OCI-LY3 (cell line): ENCODE measurements around the gene NKTR.

Experiments used
- H2AFZ ChIP-seq: fragments of 200-600, 300-600 bp; shearing (Covaris generic); 2 replicates; pipeline ENCODE4 v1.6.0; 2014; ENCODE audit warnings: antibody characterized with exemption, low read depth, low read length
- H3K27ac ChIP-seq: fragments of 200-600, 300-600 bp; sonication (generic); 2 replicates; pipeline ENCODE4 v1.5.1; 2014; ENCODE audit warnings: mild to moderate bottlenecking, low read length, moderate library complexity, mixed read lengths
- H3K27me3 ChIP-seq: fragments of 200-600, 300-600 bp; sonication (generic); 2 replicates; pipeline ENCODE4 v1.6.1; 2014; ENCODE audit warnings: low read depth, low read length, mixed read lengths
- H3K36me3 ChIP-seq: fragments of 200-600, 300-600 bp; sonication (generic); replicated peaks from 2 replicates; pipeline ENCODE3; 2014; ENCODE audit warnings: low read depth, low read length, mixed read lengths
- H3K4me1 ChIP-seq: fragments of 300-600, 200-600 bp; sonication (generic); 2 replicates; pipeline ENCODE4 v1.6.1; 2014; ENCODE audit warnings: low read length, mixed read lengths
- H3K4me2 ChIP-seq: fragments of 200-600, 300-600 bp; sonication (generic); 2 replicates; pipeline ENCODE4 v1.6.1; 2014; ENCODE audit warnings: low read length, mixed read lengths
- H3K4me3 ChIP-seq: fragments of 300-600, 200-600 bp; sonication (generic); 2 replicates; pipeline ENCODE4 v1.5.1; 2014; ENCODE audit warnings: antibody characterized with exemption, mild to moderate bottlenecking, low read length, moderate library complexity
- H3K79me2 ChIP-seq: fragments of 300-600, 200-600 bp; shearing (Covaris generic); 2 replicates; pipeline ENCODE4 v1.6.1; 2014; ENCODE audit warnings: mild to moderate bottlenecking, low read length, mixed read lengths
- H3K9ac ChIP-seq: fragments of 300-600, 200-600 bp; shearing (Covaris generic); 2 replicates; pipeline ENCODE4 v1.6.0; 2014; ENCODE audit warnings: mild to moderate bottlenecking, low read length, moderate library complexity
- H3K9me3 ChIP-seq: fragments of 200-600, 300-600 bp; shearing (Covaris generic); 2 replicates; pipeline ENCODE4 v1.6.1; 2014; ENCODE audit warnings: low read length, mixed read lengths; ENCODE audit not compliant: insufficient read depth
- H4K20me1 ChIP-seq: fragments of 200-600, 300-600 bp; sonication (generic); 2 replicates; pipeline ENCODE4 v1.6.1; 2016; ENCODE audit warnings: low read length, mixed read lengths; ENCODE audit not compliant: insufficient read depth
- EZH2phosphoT487 ChIP-seq: fragments of 200-600 bp; shearing (Covaris generic); IDR thresholded peaks from 2 replicates; pipeline ENCODE4 v1.6.1; 2018; ENCODE audit warnings: antibody characterized with exemption, mixed run types, low read depth
- TF ChIP-seq, protein P1 (sequence below): fragments of 200-600, 300-600 bp; sonication (generic); IDR thresholded peaks from 2 replicates; pipeline ENCODE4 v1.5.1; 2014; ENCODE audit warnings: antibody characterized with exemption, low read length, low read depth

Gene NKTR

DNA sequence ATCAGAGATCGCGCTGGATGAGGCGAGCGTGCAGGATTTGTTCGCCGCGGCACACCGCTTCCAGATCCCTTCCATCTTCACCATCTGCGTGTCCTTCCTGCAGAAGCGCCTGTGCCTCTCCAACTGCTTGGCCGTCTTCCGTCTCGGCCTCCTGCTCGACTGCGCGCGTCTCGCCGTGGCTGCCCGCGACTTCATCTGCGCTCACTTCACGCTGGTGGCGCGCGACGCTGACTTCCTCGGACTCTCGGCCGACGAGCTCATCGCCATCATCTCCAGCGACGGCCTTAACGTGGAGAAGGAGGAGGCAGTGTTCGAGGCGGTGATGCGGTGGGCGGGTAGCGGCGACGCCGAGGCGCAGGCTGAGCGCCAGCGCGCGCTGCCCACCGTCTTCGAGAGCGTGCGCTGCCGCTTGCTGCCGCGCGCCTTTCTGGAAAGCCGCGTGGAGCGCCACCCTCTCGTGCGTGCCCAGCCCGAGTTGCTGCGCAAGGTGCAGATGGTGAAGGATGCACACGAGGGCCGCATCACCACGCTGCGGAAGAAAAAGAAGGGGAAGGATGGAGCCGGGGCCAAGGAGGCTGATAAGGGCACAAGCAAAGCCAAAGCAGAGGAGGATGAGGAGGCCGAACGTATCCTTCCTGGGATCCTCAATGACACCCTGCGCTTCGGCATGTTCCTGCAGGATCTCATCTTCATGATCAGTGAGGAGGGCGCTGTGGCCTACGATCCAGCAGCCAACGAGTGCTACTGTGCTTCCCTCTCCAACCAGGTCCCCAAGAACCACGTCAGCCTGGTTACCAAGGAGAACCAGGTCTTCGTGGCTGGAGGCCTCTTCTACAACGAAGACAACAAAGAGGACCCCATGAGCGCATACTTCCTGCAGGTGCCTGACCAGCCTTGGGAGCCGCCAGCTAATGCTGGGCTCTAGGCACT lies 85.7 kb downstream of the NKTR start:
- Histone ChIP-seq H3K27ac (no peak overlapping the region), H3K4me3 (no peak overlapping the region), H3K9ac (no peak overlapping the region), H3K36me3 (no peaks in the 10 kb centered on the region), H3K4me1 (no peaks in the 10 kb centered on the region), H3K9me3 (no peaks in the 10 kb centered on the region), H3K79me2 (no peaks in the 10 kb centered on the region), H2AFZ (no peak overlapping the region), H3K27me3 (peaks cover 18% of the 10 kb centered on the region), H4K20me1 (no peaks in the 10 kb centered on the region), H3K4me2 (no peak overlapping the region)
- TF ChIP-seq EZH2phosphoT487: no peak
- TF ChIP-seq, protein P1, sequence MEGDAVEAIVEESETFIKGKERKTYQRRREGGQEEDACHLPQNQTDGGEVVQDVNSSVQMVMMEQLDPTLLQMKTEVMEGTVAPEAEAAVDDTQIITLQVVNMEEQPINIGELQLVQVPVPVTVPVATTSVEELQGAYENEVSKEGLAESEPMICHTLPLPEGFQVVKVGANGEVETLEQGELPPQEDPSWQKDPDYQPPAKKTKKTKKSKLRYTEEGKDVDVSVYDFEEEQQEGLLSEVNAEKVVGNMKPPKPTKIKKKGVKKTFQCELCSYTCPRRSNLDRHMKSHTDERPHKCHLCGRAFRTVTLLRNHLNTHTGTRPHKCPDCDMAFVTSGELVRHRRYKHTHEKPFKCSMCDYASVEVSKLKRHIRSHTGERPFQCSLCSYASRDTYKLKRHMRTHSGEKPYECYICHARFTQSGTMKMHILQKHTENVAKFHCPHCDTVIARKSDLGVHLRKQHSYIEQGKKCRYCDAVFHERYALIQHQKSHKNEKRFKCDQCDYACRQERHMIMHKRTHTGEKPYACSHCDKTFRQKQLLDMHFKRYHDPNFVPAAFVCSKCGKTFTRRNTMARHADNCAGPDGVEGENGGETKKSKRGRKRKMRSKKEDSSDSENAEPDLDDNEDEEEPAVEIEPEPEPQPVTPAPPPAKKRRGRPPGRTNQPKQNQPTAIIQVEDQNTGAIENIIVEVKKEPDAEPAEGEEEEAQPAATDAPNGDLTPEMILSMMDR: no peak

DNA sequence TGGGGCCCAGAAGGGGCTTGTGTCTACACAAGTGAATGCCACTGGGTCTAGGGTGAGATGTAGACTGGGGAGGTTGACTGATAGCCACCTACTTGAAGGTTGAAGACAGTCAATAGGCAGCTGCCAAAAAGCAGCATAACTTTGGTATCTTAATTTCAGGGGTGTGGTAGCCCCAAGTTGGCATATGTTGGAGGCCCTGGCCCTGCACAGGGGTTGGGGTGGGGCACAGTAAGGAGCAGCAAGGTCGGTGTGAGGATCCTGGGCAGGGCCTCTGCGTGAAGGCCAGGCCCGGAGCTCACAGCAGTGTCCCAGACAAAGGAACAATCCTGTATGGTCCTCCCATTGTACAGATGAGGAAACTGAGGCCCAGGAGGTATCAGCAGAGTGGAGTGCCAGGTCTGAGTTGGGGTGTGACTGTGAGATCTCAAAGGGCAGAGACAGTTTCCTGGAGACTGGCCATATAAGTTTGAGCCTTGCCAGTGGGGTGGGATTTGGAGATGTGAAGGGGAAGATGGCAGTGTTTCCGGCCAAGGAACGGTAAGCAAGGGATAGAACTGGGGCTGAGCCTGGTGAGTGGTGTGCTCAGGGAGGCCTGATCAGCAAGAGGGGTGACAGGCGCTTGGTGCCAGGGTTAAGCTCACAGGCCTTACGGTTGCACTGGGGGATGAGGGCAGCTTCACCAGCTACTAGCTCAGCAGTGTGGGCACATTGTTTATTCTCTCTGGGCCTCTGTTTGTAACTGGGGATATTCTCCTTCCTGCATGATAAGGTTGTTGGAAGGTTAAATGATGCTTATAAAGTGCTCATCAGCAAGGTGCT lies 86.6 kb downstream of the NKTR start:
- H3K9ac ChIP-seq: no peak overlapping the region
- no peaks in the 10 kb centered on the region for H4K20me1 ChIP-seq
- H3K4me3 ChIP-seq: no peak overlapping the region
- no peaks in the 10 kb centered on the region for H3K9me3 ChIP-seq
- H3K36me3 ChIP-seq: no peaks in the 10 kb centered on the region
- TF ChIP-seq, protein P1: no peak
- TF ChIP-seq EZH2phosphoT487: no peak
- H3K27ac ChIP-seq: no peak overlapping the region
- H3K4me1 ChIP-seq: no peaks in the 10 kb centered on the region
- H2AFZ ChIP-seq: no peak overlapping the region
- H3K27me3 ChIP-seq: peaks cover 10% of the 10 kb centered on the region
- no peak overlapping the region for H3K4me2 ChIP-seq
- H3K79me2 ChIP-seq: no peaks in the 10 kb centered on the region

DNA sequence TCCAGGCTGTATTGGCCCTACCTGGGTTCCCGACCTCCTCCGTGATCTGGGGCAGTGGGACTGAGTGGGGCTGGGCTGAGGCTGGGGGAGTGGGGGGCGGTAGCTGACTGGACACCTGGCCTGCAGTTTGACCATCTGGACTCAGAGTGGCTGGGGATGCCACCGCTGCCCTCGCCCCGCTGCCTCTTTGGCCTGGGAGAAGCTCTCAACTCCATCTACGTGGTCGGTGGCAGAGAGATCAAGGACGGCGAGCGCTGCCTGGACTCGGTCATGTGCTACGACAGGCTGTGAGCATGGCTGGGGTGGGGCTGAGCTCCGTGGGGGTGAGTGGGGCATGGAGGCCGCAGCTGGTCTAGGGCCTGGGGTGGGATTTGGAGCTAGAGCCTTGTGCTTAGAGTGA lies 87.5 kb downstream of the NKTR start:
- H3K27ac ChIP-seq: no peak overlapping the region

More for the DNA sequence above, 87.5 kb downstream of the NKTR start:
- Histone ChIP-seq H3K36me3 (no peaks in the 10 kb centered on the region), H3K9ac (no peak overlapping the region), H3K4me1 (no peaks in the 10 kb centered on the region), H2AFZ (no peak overlapping the region), H3K27me3 (peaks cover 7% of the 10 kb centered on the region; the same call in 1 of the 2 replicates), H3K4me3 (no peak overlapping the region), H3K4me2 (no peak overlapping the region), H3K79me2 (no peaks in the 10 kb centered on the region), H4K20me1 (no peaks in the 10 kb centered on the region), H3K9me3 (no peaks in the 10 kb centered on the region)
- no peak for TF ChIP-seq EZH2phosphoT487
- TF ChIP-seq, protein P1: no peak
